Ovary (tissue), 3 donors: Measurements from ENCODE around the gene OR1D5.

ENCODE experiments used
- POLR2A ChIP-seq: fragments of 450-650 bp; IDR thresholded peaks from one replicate; pipeline ENCODE4 v1.6.1; 2017; ENCODE audit warnings: antibody characterized with exemption, mild to moderate bottlenecking, moderate library complexity
- TF ChIP-seq, protein P1 (sequence below), 3 donors: fragments of 450-650 bp in 2 of 3; fragments of 200-600 bp in 1 of 3; IDR thresholded peaks; one replicate each; pipeline versions ENCODE4 v1.5.1 to v1.8.0; 2016 to 2022; ENCODE audit warnings: antibody characterized with exemption in 3 of 3, mild to moderate bottlenecking in 1 of 3
- donor health status: DM: no; HTN: no; CAD: no.

DNA sequence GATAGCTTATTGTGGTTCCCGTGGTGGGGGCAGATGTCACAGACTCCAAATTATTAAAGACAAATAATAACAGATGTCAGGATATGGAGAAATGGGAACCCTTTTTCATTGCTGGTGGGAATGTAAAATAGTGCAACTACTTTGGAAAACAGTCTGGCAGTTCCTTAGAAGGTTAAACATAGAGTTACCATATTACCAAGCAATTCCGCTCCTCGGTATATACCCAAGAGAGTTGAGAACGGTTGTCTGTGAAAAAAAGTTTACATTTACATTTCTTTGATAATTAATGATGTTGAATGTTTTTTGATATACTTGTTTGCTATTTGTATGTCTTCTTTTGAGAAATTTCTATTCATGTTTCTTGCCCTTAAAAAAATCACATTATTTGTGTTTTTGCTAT, 41.2 kb downstream of the OR1D5 start:
- TF ChIP-seq POLR2A, result no peak
- TF ChIP-seq, protein P1, sequence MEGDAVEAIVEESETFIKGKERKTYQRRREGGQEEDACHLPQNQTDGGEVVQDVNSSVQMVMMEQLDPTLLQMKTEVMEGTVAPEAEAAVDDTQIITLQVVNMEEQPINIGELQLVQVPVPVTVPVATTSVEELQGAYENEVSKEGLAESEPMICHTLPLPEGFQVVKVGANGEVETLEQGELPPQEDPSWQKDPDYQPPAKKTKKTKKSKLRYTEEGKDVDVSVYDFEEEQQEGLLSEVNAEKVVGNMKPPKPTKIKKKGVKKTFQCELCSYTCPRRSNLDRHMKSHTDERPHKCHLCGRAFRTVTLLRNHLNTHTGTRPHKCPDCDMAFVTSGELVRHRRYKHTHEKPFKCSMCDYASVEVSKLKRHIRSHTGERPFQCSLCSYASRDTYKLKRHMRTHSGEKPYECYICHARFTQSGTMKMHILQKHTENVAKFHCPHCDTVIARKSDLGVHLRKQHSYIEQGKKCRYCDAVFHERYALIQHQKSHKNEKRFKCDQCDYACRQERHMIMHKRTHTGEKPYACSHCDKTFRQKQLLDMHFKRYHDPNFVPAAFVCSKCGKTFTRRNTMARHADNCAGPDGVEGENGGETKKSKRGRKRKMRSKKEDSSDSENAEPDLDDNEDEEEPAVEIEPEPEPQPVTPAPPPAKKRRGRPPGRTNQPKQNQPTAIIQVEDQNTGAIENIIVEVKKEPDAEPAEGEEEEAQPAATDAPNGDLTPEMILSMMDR (IDR thresholded peaks at IDR 0.05), result no peak
